SK-N-SH (cell line): Measurements from ENCODE around the gene TACR2. TPM values are rescaled to one million over a fixed set of nuclear protein-coding genes. Genes with fewer than 3 reads are reported as not detected.

Experiments
- CTCF ChIA-PET: fragments of 300-600, 350-600 bp; formaldehyde crosslinking; extraction: SDS; loops from one replicate; lab custom pipeline; 2021; lab: Yijun Ruan, JAX
- POLR2A ChIA-PET: fragments of 350-600 bp; sonication (Branson Sonifier 250); formaldehyde crosslinking; extraction: SDS; loops from one replicate; lab custom pipeline; 2020; ENCODE audit warnings: antibody characterized with exemption, inconsistent platforms; lab: Yijun Ruan, JAX
- DNase-seq: peaks from one replicate; pipeline ENCODE4 v3.0.0; 2012
- H2AFZ ChIP-seq: fragments of 200-600 bp; sonication (generic); 2 replicates; pipeline ENCODE4 v1.8.1; 2016; ENCODE audit warnings: antibody characterized with exemption, mild to moderate bottlenecking, low read depth
- H3F3A ChIP-seq: fragments of 200-600 bp; sonication (generic); replicated peaks from 2 replicates; pipeline ENCODE3; 2016; ENCODE audit warnings: antibody characterized with exemption, mild to moderate bottlenecking; ENCODE audit not compliant: insufficient read depth
- H3K27ac ChIP-seq, 2 experiments: fragments of 200-500 bp in 1 of 2; fragments of 200-600 bp in 1 of 2; sonication (Bioruptor generic) in 1 of 2; sonication (generic), shearing (Covaris generic) in 1 of 2; 2 replicates each; pipeline versions ENCODE4 v1.5.1 to v1.6.1; 2014 to 2016; ENCODE audit warnings: low read depth in 2 of 2, inconsistent platforms in 1 of 2, low read length in 1 of 2, mild to moderate bottlenecking in 1 of 2, mixed read lengths in 1 of 2
- H3K27me3 ChIP-seq: fragments of 200-600 bp; sonication (generic), shearing (Covaris generic); 2 replicates; pipeline ENCODE4 v1.6.1; 2016; ENCODE audit warnings: mixed run types; ENCODE audit not compliant: insufficient read depth
- H3K36me3 ChIP-seq, 2 experiments: fragments of 200-500 bp in 1 of 2; fragments of 200-600 bp in 1 of 2; sonication (Bioruptor generic) in 1 of 2; sonication (generic) in 1 of 2; replicated peaks in 1 of 2; 2 replicates each; pipeline versions ENCODE3 to v1.5.1; 2014 to 2016; ENCODE audit warnings: low read length in 1 of 2, mild to moderate bottlenecking in 1 of 2; ENCODE audit not compliant: insufficient read depth in 2 of 2, control insufficient read depth in 1 of 2
- H3K4me1 ChIP-seq, 2 experiments: fragments of 200-500 bp in 1 of 2; fragments of 200-600 bp in 1 of 2; sonication (Bioruptor generic) in 1 of 2; sonication (generic), shearing (Covaris generic) in 1 of 2; 2 replicates each; pipeline versions ENCODE4 v1.5.1 to v1.6.1; 2014 to 2016; ENCODE audit warnings: low read depth in 1 of 2, low read length in 1 of 2, mixed run types in 1 of 2; ENCODE audit not compliant: insufficient read depth in 2 of 2, control insufficient read depth in 1 of 2
- H3K4me2 ChIP-seq: fragments of 200-600 bp; sonication (generic), shearing (Covaris generic); 2 replicates; pipeline ENCODE4 v1.6.1; 2017; ENCODE audit warnings: mixed run types
- H3K4me3 ChIP-seq, 2 experiments: fragments of 200-500 bp in 1 of 2; fragments of 200-600 bp in 1 of 2; sonication (Bioruptor generic) in 1 of 2; sonication (generic), shearing (Covaris generic) in 1 of 2; 2 replicates each; pipeline versions ENCODE4 v1.5.1 to v1.8.1; 2014 to 2016; ENCODE audit warnings: low read depth in 2 of 2, inconsistent platforms in 1 of 2, low read length in 1 of 2, mild to moderate bottlenecking in 1 of 2, mixed read lengths in 1 of 2, moderate library complexity in 1 of 2
- H3K79me2 ChIP-seq: fragments of 200-600 bp; sonication (generic); 2 replicates; pipeline ENCODE4 v1.8.1; 2017; ENCODE audit warnings: mild to moderate bottlenecking; ENCODE audit not compliant: insufficient read depth
- H3K9ac ChIP-seq: fragments of 200-600 bp; sonication (generic); 2 replicates; pipeline ENCODE4 v1.6.1; 2017; ENCODE audit warnings: mixed run types
- H3K9me2 ChIP-seq: fragments of 200-600 bp; sonication (generic); 2 replicates; pipeline ENCODE4 v1.6.1; 2017; ENCODE audit warnings: mixed run types
- H3K9me3 ChIP-seq: fragments of 200-600 bp; sonication (generic); 2 replicates; pipeline ENCODE4 v1.6.1; 2017; ENCODE audit warnings: mixed run types, mild to moderate bottlenecking, moderate library complexity
- H4K20me1 ChIP-seq: fragments of 200-600 bp; sonication (generic); 2 replicates; pipeline ENCODE4 v1.6.1; 2017; ENCODE audit warnings: mild to moderate bottlenecking, mixed run types; ENCODE audit not compliant: insufficient read depth
- CHD2 ChIP-seq: fragments of 150-350 bp; IDR thresholded peaks from 2 replicates; pipeline ENCODE4 v1.6.1; 2018; ENCODE audit warnings: low read length; ENCODE audit not compliant: partially characterized antibody
- ELF1 ChIP-seq: IDR thresholded peaks from 2 replicates; pipeline ENCODE4 v1.4.0; 2012
- EZH2phosphoT487 ChIP-seq: fragments of 200-600 bp; sonication (generic); IDR thresholded peaks from 2 replicates; pipeline ENCODE4 v1.6.1; 2017; ENCODE audit warnings: low read depth, mixed run types, mild to moderate bottlenecking, antibody characterized with exemption, moderate library complexity, borderline replicate concordance
- FOSL2 ChIP-seq: IDR thresholded peaks from 2 replicates; pipeline ENCODE4 v1.4.0; 2012; ENCODE audit warnings: low read depth, mild to moderate bottlenecking, moderate library complexity, borderline replicate concordance
- FOXM1 ChIP-seq: IDR thresholded peaks from 2 replicates; pipeline ENCODE4 v1.4.0; 2012; ENCODE audit warnings: low read depth, mild to moderate bottlenecking
- POLR2AphosphoS5 ChIP-seq: IDR thresholded peaks from 2 replicates; pipeline ENCODE4 v1.6.1; 2012; ENCODE audit warnings: low read depth, low read length
- RCOR1 ChIP-seq: fragments of 150-350 bp; IDR thresholded peaks from 2 replicates; pipeline ENCODE4 v1.6.1; 2017; ENCODE audit warnings: antibody characterized with exemption, low read length
- SIN3A ChIP-seq: IDR thresholded peaks from 2 replicates; pipeline ENCODE4 v1.6.1; 2012; ENCODE audit warnings: low read depth, mild to moderate bottlenecking, low read length, moderate library complexity, borderline replicate concordance
- SMC3 ChIP-seq: IDR thresholded peaks from 2 replicates; pipeline ENCODE4 v1.6.1; 2012; ENCODE audit warnings: low read depth, low read length, improper control_type of control experiment
- TAF1 ChIP-seq: IDR thresholded peaks from 2 replicates; pipeline ENCODE4 v1.6.1; 2012; ENCODE audit warnings: low read depth, mild to moderate bottlenecking, low read length, moderate library complexity, borderline replicate concordance
- TCF12 ChIP-seq: IDR thresholded peaks from 2 replicates; pipeline ENCODE4 v1.4.0; 2012
- TEAD4 ChIP-seq: IDR thresholded peaks from 2 replicates; pipeline ENCODE4 v1.4.0; 2012; ENCODE audit warnings: mild to moderate bottlenecking, borderline replicate concordance; ENCODE audit not compliant: insufficient read depth
- YY1 ChIP-seq: IDR thresholded peaks from 2 replicates; pipeline ENCODE4 v1.4.0; 2012; ENCODE audit warnings: low read depth, mild to moderate bottlenecking
- WGBS: methylation state at CpG from one replicate; pipeline ENCODE4 v1.1.6; 2017; ENCODE audit warnings: low lambda C conversion rate; 5-methylcytosine and 5-hydroxymethylcytosine counted together
- polyA plus RNA-seq, 3 experiments: library from polyadenylated mRNA; depleted of rRNA; stranded (reverse); fragments of >200 nt; gene quantifications; 2 replicates each; pipeline ENCODE4 v1.2.3, GENCODE V29; 2012
- TF ChIP-seq, protein P1 (sequence below): IDR thresholded peaks from 2 replicates; pipeline ENCODE4 v1.6.1; 2012; ENCODE audit warnings: mild to moderate bottlenecking, low read depth, low read length, moderate library complexity
- TF ChIP-seq, protein P2 (sequence below): fragments of 200-600 bp; sonication (generic); IDR thresholded peaks from 2 replicates; pipeline ENCODE4 v1.6.1; 2017; ENCODE audit warnings: antibody characterized with exemption, mild to moderate bottlenecking, moderate library complexity
- TF ChIP-seq, protein P3 (sequence below): fragments of 150-350 bp; IDR thresholded peaks from 2 replicates; pipeline ENCODE4 v1.6.1; 2017; ENCODE audit warnings: antibody characterized with exemption, low read length, low read depth, borderline replicate concordance
- TF ChIP-seq, protein P4 (sequence below): IDR thresholded peaks from 2 replicates; pipeline ENCODE4 v1.4.0; 2012; ENCODE audit warnings: low read depth

Gene TACR2
- polyA plus RNA-seq, 1 of the 3 experiments (the other 2 are of a cell fraction) = 0.02 TPM

DNA sequence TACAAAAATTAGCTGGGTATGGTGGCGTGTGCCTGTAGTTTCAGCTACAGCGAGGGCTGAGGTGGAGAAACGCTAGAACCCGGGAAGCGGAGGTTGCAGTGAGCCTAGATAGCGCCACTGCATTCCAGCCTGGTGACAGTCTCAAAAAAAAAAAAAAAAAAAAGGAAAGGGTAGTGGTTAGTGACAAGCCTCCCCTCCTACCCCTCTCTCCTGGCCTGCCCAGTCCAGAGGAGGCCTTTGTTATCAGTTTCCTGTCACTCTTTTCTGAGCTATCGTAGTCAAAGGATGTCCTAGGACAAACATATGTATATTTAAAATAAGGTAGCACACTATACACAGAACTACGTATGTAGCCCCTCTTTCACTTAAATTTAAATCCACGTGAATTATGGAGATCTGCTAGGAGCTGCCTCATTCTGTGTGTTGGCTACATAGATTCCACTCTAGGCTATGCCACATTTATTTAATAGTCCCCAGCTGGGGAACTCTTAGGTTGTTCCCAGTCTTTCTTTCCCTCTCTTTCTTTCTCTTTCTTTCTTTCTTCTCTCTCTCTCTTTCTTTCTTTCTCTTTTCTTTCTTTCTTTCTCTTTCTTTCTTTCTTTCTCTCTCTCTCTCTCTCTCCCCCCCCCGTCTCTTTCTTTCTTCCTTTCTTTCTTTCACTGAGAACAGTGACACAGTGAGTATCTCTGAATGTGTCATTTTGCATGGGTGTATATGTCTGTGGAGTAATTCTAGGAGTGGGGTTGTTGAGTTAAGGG lies 38.5 kb upstream of the TACR2 start:
- H3K9me3 ChIP-seq = no peaks in the 10 kb centered on the region
- H3K27me3 ChIP-seq = no peaks in the 10 kb centered on the region
- no peaks in the 10 kb centered on the region for H3K36me3 ChIP-seq
- peaks cover 0 to 18% of the 10 kb centered on the region in 2 experiments; a peak in 1 of 4 replicates for H3K4me1 ChIP-seq
- H3K79me2 ChIP-seq = no peaks in the 10 kb centered on the region
- CTCF ChIA-PET = interaction anchor here (1.3 to 1.4 kb wide), 2 partner anchors 11 to 31 kb away, joined by 3 to 4 read pairs; no protein-coding TSS in a partner anchor
- no peak overlapping the region for H3K4me2 ChIP-seq
- no peak overlapping the region for H3K27ac ChIP-seq
- no peaks in the 10 kb centered on the region for H4K20me1 ChIP-seq
- POLR2A ChIA-PET = interaction anchor here (0.7 kb wide), 1 partner anchor 8 kb away, joined by 3 read pairs; no protein-coding TSS in a partner anchor
- WGBS = 92% methylated on average over 10 of the region's 10 CpGs
- H2AFZ ChIP-seq = no peak overlapping the region
- TF ChIP-seq CHD2 (no peak), EZH2phosphoT487 (no peak), FOXM1 (no peak), TAF1 (no peak), SIN3A (no peak), TCF12 (no peak), TEAD4 (no peak), SMC3 (no peak), YY1 (no peak), RCOR1 (no peak), FOSL2 (no peak), POLR2AphosphoS5 (no peak), ELF1 (no peak)
- TF ChIP-seq, protein P1, sequence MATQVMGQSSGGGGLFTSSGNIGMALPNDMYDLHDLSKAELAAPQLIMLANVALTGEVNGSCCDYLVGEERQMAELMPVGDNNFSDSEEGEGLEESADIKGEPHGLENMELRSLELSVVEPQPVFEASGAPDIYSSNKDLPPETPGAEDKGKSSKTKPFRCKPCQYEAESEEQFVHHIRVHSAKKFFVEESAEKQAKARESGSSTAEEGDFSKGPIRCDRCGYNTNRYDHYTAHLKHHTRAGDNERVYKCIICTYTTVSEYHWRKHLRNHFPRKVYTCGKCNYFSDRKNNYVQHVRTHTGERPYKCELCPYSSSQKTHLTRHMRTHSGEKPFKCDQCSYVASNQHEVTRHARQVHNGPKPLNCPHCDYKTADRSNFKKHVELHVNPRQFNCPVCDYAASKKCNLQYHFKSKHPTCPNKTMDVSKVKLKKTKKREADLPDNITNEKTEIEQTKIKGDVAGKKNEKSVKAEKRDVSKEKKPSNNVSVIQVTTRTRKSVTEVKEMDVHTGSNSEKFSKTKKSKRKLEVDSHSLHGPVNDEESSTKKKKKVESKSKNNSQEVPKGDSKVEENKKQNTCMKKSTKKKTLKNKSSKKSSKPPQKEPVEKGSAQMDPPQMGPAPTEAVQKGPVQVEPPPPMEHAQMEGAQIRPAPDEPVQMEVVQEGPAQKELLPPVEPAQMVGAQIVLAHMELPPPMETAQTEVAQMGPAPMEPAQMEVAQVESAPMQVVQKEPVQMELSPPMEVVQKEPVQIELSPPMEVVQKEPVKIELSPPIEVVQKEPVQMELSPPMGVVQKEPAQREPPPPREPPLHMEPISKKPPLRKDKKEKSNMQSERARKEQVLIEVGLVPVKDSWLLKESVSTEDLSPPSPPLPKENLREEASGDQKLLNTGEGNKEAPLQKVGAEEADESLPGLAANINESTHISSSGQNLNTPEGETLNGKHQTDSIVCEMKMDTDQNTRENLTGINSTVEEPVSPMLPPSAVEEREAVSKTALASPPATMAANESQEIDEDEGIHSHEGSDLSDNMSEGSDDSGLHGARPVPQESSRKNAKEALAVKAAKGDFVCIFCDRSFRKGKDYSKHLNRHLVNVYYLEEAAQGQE = no peak
- TF ChIP-seq, protein P2, sequence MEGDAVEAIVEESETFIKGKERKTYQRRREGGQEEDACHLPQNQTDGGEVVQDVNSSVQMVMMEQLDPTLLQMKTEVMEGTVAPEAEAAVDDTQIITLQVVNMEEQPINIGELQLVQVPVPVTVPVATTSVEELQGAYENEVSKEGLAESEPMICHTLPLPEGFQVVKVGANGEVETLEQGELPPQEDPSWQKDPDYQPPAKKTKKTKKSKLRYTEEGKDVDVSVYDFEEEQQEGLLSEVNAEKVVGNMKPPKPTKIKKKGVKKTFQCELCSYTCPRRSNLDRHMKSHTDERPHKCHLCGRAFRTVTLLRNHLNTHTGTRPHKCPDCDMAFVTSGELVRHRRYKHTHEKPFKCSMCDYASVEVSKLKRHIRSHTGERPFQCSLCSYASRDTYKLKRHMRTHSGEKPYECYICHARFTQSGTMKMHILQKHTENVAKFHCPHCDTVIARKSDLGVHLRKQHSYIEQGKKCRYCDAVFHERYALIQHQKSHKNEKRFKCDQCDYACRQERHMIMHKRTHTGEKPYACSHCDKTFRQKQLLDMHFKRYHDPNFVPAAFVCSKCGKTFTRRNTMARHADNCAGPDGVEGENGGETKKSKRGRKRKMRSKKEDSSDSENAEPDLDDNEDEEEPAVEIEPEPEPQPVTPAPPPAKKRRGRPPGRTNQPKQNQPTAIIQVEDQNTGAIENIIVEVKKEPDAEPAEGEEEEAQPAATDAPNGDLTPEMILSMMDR = no peak
- TF ChIP-seq, protein P3, sequence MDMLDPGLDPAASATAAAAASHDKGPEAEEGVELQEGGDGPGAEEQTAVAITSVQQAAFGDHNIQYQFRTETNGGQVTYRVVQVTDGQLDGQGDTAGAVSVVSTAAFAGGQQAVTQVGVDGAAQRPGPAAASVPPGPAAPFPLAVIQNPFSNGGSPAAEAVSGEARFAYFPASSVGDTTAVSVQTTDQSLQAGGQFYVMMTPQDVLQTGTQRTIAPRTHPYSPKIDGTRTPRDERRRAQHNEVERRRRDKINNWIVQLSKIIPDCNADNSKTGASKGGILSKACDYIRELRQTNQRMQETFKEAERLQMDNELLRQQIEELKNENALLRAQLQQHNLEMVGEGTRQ = no peak
- TF ChIP-seq, protein P4, sequence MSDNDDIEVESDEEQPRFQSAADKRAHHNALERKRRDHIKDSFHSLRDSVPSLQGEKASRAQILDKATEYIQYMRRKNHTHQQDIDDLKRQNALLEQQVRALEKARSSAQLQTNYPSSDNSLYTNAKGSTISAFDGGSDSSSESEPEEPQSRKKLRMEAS = no peak
- TF ChIP-seq, all 33 proteins: peak for 0
- H3F3A ChIP-seq = no peaks in the 10 kb centered on the region
- H3K4me3 ChIP-seq = no peak overlapping the region
- H3K9ac ChIP-seq = no peak overlapping the region
- no peaks in the 10 kb centered on the region for H3K9me2 ChIP-seq
- DNase-seq = no peak
